ENCODE data around the gene FBXW5. TPM values are rescaled to one million over a fixed set of nuclear protein-coding genes. Genes with fewer than 3 reads are reported as not detected.
A peak's percentile ranks its signal among the peaks of the same experiment; 100 is the strongest.

The FBXW5 gene
- total and polyA plus RNA-seq, 2 experiments from 2014 or later = 27.0 to 111 TPM

DNA sequence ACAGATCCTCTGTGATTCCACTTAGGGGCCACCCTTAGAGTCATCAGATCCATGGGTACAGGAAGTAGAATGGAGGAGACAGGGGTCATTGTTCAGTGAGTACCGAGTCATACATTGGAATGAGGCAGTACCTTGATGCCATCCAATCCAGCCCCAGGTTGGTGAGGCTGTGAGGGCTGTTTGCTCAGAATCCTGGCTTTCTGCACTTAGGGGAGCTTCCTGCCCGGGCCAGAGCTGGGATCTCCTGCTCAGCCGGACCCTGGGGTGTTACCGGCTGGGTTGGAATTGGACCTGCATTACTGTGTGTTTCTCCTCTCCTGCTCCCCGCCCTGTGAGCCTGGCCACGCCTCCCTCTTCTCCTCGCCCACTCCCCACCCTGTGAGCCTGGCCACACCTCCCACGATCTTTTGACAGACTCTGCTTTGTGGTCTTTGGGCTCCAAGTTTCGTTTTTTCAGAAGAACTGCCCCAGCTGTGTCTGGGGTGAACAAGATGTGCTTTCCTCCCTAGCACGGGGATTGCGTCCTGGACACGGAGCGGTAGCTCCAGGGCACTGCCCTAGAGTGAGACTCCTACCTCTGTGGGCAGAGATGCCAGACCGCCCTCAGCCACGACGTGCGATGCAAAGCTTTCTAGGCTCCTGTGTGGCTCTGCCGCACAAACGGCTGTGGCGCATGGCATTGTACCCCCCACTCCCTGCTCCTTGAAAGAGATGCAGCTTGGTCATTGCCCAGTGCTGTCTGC is 42.9 kb downstream of the FBXW5 start:
- peaks cover 28% of the 10 kb centered on the region for H3K36me3 ChIP-seq (ENCODE audit: insufficient read depth)

More for the DNA sequence above, 42.9 kb downstream of the FBXW5 start:
- Histone ChIP-seq H3K4me2 (no peak overlapping the region), H3K4me1 (ENCODE audit: insufficient read depth) (no peaks in the 10 kb centered on the region), H3K27ac (ENCODE audit: low read depth) (no peak overlapping the region), H4K20me1 (replicated peaks; ENCODE audit: insufficient read depth) (peaks cover 19% of the 10 kb centered on the region), H2AFZ (no peak overlapping the region), H3K4me3 (no peak overlapping the region), H3K79me2 (replicated peaks; ENCODE audit: insufficient read depth) (peaks cover 19% of the 10 kb centered on the region), H3K27me3 (ENCODE audit: insufficient read depth) (no peaks in the 10 kb centered on the region), H3F3A (replicated peaks; ENCODE audit: low read depth) (0 out of 2 replicates have a peak, but pooled peaks cover 9% of the 10 kb centered on the region), H3K9me2 (ENCODE audit: insufficient read depth) (no peaks in the 10 kb centered on the region)
- peaks cover 3% of the 10 kb centered on the region for H3K27me3 Mint-ChIP-seq (ENCODE audit: insufficient read depth, low read depth, poor library complexity)
- 0 out of 3 replicates have a peak, but pooled peaks cover 2% of the 10 kb centered on the region for H3K4me1 Mint-ChIP-seq
- peak overlapping the region; percentile 56; the same call in 1 of the 2 replicates for H3K27ac Mint-ChIP-seq
- H3K4me3 Mint-ChIP-seq = no peak overlapping the region
- DNase-seq (ENCODE audit: low spot score) = no peak
- H3K36me3 Mint-ChIP-seq (ENCODE audit: low read depth) = peaks cover 62% of the 10 kb centered on the region
- peak; percentile 60 for ATAC-seq
- H3K9me3 Mint-ChIP-seq = no peaks in the 10 kb centered on the region
- TF ChIP-seq NANOG (IDR thresholded peaks at IDR 0.05; ENCODE audit: borderline replicate concordance) = no peak
- TF ChIP-seq STAT1 (IDR thresholded peaks at IDR 0.05; ENCODE audit: unreplicated experiment) = no peak
- TF ChIP-seq, protein P1, sequence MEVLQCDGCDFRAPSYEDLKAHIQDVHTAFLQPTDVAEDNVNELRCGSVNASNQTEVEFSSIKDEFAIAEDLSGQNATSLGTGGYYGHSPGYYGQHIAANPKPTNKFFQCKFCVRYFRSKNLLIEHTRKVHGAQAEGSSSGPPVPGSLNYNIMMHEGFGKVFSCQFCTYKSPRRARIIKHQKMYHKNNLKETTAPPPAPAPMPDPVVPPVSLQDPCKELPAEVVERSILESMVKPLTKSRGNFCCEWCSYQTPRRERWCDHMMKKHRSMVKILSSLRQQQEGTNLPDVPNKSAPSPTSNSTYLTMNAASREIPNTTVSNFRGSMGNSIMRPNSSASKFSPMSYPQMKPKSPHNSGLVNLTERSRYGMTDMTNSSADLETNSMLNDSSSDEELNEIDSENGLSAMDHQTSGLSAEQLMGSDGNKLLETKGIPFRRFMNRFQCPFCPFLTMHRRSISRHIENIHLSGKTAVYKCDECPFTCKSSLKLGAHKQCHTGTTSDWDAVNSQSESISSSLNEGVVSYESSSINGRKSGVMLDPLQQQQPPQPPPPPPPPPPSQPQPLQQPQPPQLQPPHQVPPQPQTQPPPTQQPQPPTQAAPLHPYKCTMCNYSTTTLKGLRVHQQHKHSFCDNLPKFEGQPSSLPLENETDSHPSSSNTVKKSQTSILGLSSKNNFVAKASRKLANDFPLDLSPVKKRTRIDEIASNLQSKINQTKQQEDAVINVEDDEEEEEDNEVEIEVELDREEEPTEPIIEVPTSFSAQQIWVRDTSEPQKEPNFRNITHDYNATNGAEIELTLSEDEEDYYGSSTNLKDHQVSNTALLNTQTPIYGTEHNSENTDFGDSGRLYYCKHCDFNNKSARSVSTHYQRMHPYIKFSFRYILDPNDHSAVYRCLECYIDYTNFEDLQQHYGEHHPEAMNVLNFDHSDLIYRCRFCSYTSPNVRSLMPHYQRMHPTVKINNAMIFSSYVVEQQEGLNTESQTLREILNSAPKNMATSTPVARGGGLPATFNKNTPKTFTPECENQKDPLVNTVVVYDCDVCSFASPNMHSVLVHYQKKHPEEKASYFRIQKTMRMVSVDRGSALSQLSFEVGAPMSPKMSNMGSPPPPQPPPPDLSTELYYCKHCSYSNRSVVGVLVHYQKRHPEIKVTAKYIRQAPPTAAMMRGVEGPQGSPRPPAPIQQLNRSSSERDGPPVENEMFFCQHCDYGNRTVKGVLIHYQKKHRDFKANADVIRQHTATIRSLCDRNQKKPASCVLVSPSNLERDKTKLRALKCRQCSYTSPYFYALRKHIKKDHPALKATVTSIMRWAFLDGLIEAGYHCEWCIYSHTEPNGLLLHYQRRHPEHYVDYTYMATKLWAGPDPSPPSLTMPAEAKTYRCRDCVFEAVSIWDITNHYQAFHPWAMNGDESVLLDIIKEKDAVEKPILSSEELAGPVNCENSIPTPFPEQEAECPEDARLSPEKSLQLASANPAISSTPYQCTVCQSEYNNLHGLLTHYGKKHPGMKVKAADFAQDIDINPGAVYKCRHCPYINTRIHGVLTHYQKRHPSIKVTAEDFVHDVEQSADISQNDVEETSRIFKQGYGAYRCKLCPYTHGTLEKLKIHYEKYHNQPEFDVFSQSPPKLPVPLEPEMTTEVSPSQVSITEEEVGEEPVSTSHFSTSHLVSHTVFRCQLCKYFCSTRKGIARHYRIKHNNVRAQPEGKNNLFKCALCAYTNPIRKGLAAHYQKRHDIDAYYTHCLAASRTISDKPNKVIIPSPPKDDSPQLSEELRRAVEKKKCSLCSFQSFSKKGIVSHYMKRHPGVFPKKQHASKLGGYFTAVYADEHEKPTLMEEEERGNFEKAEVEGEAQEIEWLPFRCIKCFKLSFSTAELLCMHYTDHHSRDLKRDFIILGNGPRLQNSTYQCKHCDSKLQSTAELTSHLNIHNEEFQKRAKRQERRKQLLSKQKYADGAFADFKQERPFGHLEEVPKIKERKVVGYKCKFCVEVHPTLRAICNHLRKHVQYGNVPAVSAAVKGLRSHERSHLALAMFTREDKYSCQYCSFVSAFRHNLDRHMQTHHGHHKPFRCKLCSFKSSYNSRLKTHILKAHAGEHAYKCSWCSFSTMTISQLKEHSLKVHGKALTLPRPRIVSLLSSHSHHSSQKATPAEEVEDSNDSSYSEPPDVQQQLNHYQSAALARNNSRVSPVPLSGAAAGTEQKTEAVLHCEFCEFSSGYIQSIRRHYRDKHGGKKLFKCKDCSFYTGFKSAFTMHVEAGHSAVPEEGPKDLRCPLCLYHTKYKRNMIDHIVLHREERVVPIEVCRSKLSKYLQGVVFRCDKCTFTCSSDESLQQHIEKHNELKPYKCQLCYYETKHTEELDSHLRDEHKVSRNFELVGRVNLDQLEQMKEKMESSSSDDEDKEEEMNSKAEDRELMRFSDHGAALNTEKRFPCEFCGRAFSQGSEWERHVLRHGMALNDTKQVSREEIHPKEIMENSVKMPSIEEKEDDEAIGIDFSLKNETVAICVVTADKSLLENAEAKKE (CRISPR knock-in tag; IDR thresholded peaks at IDR 0.05) = no peak
- no peak for TF ChIP-seq JUNB (IDR thresholded peaks at IDR 0.05; ENCODE audit: unreplicated experiment)
- no peak for TF ChIP-seq ZNF114 (CRISPR knock-in tag; IDR thresholded peaks at IDR 0.05)
- no peak for TF ChIP-seq ZNF331 (CRISPR knock-in tag; IDR thresholded peaks at IDR 0.05; ENCODE audit: low read depth)
- TF ChIP-seq POLR2AphosphoS5 (IDR thresholded peaks at IDR 0.05; ENCODE audit: low read depth) = no peak
- no peak for TF ChIP-seq EZH2 (IDR thresholded peaks at IDR 0.05; ENCODE audit: low read depth, unreplicated experiment)
- TF ChIP-seq EZH2phosphoT487 (IDR thresholded peaks at IDR 0.05; ENCODE audit: unreplicated experiment) = no peak
